ENCODE data around the gene OR52E6. TPM values are rescaled to one million over a fixed set of nuclear protein-coding genes. Genes with fewer than 3 reads are reported as not detected.
A peak's percentile ranks its signal among the peaks of the same experiment; 100 is the strongest.

The OR52E6 gene
- not detected in 2 replicates for total RNA-seq

GRCh38 chr11:5841797-5842196 is at the start of gene OR52E6:
Gene OR52E6 (minus strand): TSS chr11:5841897. CDS start chr11:5841897, 0 bp downstream.
- DNase-seq (ENCODE audit: low read depth in 2 of 2) = no peak

- peak in 1 of 2 donors; percentile 10 for DNase-seq (ENCODE audit: low read depth in 2 of 2)
Measured at GRCh38 chr11:5891216-5891800, 49.6 kb upstream of the OR52E6 start.

- DNase-seq (ENCODE audit: low read depth in 2 of 2) = no peak
Measured at GRCh38 chr11:5887661-5888060, 46.0 kb upstream of the OR52E6 start.

DNA sequence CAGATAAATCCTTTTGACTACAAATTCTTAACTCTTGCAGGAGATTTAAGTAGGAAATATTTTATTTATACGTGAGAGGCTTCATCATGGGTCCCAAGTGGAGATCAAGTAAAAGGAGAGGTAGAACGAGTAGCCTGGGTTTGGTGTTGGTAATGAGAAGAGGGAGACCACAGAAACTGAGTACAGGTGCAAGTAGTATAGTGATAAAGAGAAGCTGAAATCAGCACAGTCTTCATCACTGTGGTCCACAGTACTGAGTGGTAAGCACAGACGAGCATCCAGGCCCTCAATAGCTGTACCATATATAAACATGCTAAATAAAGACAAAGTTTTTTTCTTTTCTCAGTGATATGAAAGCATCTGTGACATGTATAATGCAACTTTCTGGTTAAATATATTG is 45.5 kb upstream of the OR52E6 start:
- DNase-seq (ENCODE audit: low read depth in 2 of 2) = no peak

GRCh38 chr11:5881756-5882155 is 40.1 kb upstream of the OR52E6 start:
- DNase-seq (ENCODE audit: low read depth in 2 of 2) = no peak

GRCh38 chr11:5880329-5880728 is 38.6 kb upstream of the OR52E6 start, which contains the start of gene OR52E4:
Gene OR52E4 (plus strand): TSS chr11:5880629. CDS start chr11:5884293, 3,664 bp downstream.
- no peak for DNase-seq (ENCODE audit: low read depth in 2 of 2)

- no peak for DNase-seq (ENCODE audit: low read depth in 2 of 2)
Measured at GRCh38 chr11:5878564-5878963, 36.9 kb upstream of the OR52E6 start.

DNA sequence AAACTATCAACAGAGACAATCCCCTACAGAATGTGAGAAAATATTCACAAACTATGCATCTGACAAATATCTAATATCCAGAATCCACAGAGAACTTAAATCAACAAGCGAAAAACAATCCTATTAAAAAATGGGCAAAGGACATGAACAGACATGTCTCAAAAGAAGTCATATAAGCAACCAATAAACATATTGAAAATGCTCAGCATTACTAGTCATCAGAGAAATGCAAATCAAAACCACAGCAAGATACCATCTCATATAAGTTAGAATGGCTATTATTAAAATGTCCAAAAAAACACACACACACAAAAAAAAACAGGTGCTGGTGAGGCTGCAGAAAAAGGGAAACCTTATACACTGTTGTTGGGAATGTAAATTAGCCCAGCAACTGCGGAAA is 24.1 kb upstream of the OR52E6 start:
- no peak for DNase-seq (ENCODE audit: low read depth in 2 of 2)

DNA sequence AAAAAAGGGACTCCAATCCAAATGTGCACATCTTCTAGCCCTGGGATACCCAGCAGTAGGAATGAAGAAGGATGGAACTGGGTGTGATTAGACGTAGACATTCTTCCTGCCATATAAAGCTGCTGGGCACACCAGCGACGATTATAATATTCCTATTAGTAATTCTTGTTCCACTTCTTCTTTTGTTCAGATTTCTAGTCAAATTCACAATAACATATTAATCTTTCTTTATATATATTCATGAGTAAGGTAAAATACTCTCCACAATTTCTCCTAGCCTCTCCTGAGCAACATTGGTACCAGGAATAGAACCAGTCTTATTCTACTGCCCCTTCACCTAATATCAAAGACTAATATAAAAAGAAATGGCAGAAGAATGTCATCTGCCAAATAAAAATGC is 15.9 kb upstream of the OR52E6 start, which contains the start of gene OR52E8:
Gene OR52E8, minus strand, starts transcription at position 101 of the 400 bp plus-strand sequence. Its CDS starts 0 bp downstream, at position 101.
- DNase-seq (ENCODE audit: low read depth in 2 of 2) = no peak

DNA sequence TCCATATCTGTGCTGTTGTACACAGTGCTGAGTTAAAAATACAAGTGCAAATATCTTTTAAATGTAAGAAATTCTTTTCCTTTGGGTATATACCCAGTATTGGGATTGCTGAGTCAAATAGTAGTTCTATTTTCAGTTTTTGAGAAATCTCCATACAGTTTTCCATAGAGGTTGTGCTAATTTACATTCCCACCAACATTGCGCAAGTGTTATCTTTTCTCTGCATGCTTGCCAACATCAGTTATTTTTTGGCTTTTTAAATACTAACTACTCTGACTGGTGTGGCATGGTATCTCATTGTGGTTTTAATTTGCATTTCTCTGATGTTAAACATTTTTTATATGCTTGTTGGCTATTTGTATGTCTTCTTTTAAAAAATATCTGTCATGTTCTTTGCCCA is 9.3 kb upstream of the OR52E6 start:
- no peak for DNase-seq (ENCODE audit: low read depth in 2 of 2)

DNA sequence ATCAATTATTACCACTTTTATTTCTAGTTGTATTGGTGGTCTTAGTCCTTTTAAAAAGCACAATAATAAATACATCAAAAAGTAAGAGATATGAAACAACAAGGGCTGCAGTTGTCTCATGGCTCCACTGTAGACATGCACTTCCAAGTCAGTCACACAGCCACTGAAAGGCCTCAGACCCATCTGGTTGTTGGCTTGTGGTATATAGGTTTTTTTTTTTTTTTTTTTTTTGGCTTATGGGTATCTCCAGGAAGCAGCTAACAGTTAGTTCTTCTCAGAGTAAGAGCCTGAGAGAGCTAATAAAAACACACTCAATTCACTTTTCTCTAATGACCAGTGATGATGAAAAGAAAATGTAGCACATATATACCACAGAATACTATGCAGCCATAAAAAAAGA is 6.0 kb upstream of the OR52E6 start:
- no peak for DNase-seq (ENCODE audit: low read depth in 2 of 2)

DNA sequence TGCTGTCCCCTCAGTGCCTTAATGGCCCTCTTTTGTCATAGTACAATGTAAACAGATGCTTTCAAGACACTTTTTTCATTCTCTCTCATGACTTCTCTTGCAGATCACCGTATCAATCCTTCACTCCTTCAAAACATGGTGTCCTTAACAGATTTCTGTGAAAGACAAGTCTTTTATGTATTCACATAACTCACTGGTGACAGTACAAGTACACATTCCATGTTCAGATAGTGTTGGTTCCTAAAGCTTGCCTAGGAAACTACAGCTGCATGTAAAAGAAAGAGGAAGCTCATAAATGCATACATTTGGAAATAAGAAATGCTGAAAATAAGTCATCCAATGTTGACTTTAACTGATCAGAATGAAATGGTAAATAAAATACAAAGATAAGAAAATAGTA is 5.0 kb upstream of the OR52E6 start:
- no peak for DNase-seq (ENCODE audit: low read depth in 2 of 2)

GRCh38 chr11:5837695-5838094 is 4.0 kb downstream of the OR52E6 start:
- DNase-seq (ENCODE audit: low read depth in 2 of 2) = no peak

GRCh38 chr11:5833446-5833845 is 8.3 kb downstream of the OR52E6 start:
- no peak for DNase-seq (ENCODE audit: low read depth in 2 of 2)

DNA sequence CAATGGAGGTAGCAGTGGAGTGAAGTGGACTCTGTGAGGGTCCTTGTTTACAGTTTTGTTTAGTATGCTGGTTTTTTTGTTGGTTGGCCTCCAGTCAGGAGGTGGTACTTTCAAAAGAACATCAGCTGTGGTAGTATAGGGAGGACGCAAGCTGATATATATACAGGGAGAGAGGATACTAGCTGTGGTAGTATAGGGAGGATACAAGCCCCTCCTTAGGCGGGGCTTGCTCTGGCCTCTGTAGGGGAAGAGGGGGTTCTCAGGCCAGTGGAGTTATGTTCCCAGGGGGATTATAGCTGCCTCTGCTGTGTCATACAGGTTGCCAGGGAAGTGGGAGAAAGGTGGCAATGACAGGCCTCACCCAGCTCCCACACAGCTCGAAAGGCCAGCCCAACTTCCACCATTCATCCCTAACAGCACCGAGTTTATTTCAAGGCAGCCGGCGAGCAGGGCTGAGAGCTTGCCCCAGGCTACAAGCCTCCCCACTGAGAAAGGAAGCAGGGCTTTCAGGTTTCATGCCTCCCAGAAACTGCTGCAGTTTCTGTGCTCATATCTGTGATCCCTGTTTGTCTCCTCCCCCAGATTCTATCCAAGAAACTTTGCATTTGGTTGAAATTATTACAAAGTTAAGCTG is 10.4 kb downstream of the OR52E6 start:
- no peak for DNase-seq (ENCODE audit: low read depth in 2 of 2)

GRCh38 chr11:5818245-5818886 is 23.3 kb downstream of the OR52E6 start:
- DNase-seq (ENCODE audit: low read depth in 2 of 2) = no peak

- DNase-seq (ENCODE audit: low read depth in 2 of 2) = no peak
Measured at GRCh38 chr11:5815534-5815933, 26.2 kb downstream of the OR52E6 start.

DNA sequence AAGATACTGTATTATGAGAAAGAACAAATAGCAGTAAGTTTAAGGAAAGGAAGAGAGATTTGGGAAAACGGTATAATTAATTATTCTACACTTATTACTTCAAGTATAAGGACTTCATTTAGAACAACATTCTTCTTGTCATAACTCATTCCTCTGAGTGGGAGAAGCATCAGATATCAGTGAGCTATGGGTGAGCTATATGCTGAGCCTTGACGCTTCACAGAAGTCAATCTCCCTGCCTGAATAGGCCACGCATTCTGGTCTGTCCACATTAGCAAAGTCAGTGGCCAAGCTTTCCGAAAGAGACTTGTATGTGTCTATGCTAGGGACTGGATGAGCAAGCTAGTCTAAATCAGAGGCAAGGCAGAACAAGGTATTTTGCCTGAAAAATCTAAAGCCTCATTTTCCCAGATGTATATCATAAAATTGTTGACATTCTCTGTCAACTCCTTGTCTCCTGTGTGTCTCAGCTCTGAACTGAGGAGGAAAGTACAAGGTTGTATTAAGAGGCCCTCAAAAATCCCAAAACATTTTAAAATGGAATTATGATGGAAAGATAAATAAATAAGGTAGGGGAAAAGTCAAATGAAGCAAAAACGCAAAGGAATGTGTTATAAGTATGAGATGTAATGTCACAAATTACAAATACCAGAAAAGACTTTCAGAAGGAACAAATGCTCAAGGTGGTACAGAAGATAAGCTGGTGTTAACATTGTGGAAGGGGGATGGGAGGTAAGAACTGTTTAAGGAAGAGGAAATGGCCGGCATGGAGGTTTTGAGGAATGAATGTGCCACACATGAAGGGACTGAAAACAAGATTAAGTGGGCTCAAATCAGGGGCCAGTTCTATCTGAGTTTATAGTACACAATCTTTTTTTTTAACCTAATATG is 31.5 kb downstream of the OR52E6 start:
- DNase-seq (ENCODE audit: low read depth in 2 of 2) = no peak

- no peak for DNase-seq (ENCODE audit: low read depth in 2 of 2)
Measured at GRCh38 chr11:5809122-5809519, 32.6 kb downstream of the OR52E6 start.

DNA sequence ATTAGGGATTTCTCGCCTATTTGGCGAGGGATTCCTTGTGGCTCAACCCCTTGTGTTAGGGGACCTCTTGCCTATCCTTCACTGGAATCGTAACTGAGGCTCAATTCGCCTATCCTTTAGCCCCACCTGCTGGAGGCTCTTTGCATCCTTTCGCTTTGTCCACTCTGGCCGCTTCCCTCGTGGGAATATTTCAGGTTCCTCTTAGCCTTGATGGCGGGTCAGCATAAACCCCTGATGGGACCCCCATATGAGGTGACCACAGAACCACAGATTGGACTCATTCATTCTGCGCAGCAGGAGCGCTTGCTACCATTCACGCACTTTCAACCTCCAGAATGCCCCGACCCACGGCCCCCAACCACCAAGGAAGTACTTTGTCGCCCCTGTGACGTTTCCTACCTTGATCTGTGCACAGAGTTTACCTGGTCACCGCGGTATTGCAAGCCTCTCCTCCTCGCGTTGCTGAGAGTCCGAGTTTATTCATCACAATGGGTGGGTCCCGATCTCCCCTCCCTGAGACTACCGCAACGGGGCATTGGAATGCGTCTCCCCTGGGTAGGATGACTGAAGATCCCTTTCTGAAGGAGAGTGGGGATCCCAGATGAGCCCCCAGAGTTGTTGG is 33.1 kb downstream of the OR52E6 start, which contains the start of gene OR52N2:
Gene OR52N2, plus strand, starts transcription at position 425 of the 622 bp plus-strand sequence. CDS start 11,412 bp downstream, outside the sequence.
- peak; percentile 44 to 70 for DNase-seq (ENCODE audit: low read depth in 2 of 2)

GRCh38 chr11:5807580-5807979 is 34.1 kb downstream of the OR52E6 start:
- no peak for DNase-seq (ENCODE audit: low read depth in 2 of 2)
